Mesothelial cell of epicardium (in vitro differentiated cells): ENCODE results near the gene RAB17. TPM values are rescaled to one million over a fixed set of nuclear protein-coding genes. Genes with fewer than 3 reads are reported as not detected.
A peak's percentile ranks its signal among the peaks of the same experiment; 100 is the strongest.

Source experiments
- DNase-seq, 2 experiments: peaks; one replicate each; pipeline ENCODE4 v3.0.0; 2021; ENCODE audit warnings: low spot score in 2 of 2; ENCODE audit not compliant: unreplicated experiment in 2 of 2
- H3K27ac Mint-ChIP-seq: 2 replicates; pipeline ENCODE4 v1.8.0; 2021; ENCODE audit warnings: mixed read lengths
- H3K27me3 Mint-ChIP-seq: 2 replicates; pipeline ENCODE4 v1.8.0; 2021; ENCODE audit warnings: low read depth, mixed read lengths
- H3K36me3 Mint-ChIP-seq: 2 replicates; pipeline ENCODE4 v1.8.0; 2021; ENCODE audit warnings: mixed read lengths
- H3K4me1 Mint-ChIP-seq: 2 replicates; pipeline ENCODE4 v1.8.0; 2021; ENCODE audit warnings: mixed read lengths
- H3K4me3 Mint-ChIP-seq: 2 replicates; pipeline ENCODE4 v1.8.0; 2021; ENCODE audit warnings: mild to moderate bottlenecking, moderate library complexity, mixed read lengths
- H3K9me3 Mint-ChIP-seq: 2 replicates; pipeline ENCODE4 v1.8.0; 2021; ENCODE audit warnings: mixed read lengths
- total RNA-seq: library from RNA; stranded (reverse); gene quantifications from 3 replicates; pipeline ENCODE4 v1.2.1, GENCODE V29; 2021
- TF ChIP-seq, protein P1 (sequence below): fragments of 200-600 bp; sonication (generic); IDR thresholded peaks from one replicate; pipeline ENCODE4 v1.5.0; 2021; ENCODE audit warnings: antibody characterized with exemption; ENCODE audit not compliant: unreplicated experiment

RAB17 gene
- 10.6 to 12.7 TPM (median 11.0 TPM) in 3 replicates for total RNA-seq

GRCh38 chr2:237590272-237591140 is at the start of gene RAB17:
Gene RAB17 (minus strand): TSS chr2:237590734. CDS start chr2:237586154, 4,580 bp downstream.
- DNase-seq: no peak
- peaks cover 42% of the 10 kb centered on the region for H3K4me1 Mint-ChIP-seq
- peaks cover 8% of the 10 kb centered on the region for H3K27me3 Mint-ChIP-seq
- H3K4me3 Mint-ChIP-seq: peak within 1 kb of the TSS; percentile 63
- peaks cover 4% of the 10 kb centered on the region for H3K9me3 Mint-ChIP-seq
- TF ChIP-seq, protein P1, sequence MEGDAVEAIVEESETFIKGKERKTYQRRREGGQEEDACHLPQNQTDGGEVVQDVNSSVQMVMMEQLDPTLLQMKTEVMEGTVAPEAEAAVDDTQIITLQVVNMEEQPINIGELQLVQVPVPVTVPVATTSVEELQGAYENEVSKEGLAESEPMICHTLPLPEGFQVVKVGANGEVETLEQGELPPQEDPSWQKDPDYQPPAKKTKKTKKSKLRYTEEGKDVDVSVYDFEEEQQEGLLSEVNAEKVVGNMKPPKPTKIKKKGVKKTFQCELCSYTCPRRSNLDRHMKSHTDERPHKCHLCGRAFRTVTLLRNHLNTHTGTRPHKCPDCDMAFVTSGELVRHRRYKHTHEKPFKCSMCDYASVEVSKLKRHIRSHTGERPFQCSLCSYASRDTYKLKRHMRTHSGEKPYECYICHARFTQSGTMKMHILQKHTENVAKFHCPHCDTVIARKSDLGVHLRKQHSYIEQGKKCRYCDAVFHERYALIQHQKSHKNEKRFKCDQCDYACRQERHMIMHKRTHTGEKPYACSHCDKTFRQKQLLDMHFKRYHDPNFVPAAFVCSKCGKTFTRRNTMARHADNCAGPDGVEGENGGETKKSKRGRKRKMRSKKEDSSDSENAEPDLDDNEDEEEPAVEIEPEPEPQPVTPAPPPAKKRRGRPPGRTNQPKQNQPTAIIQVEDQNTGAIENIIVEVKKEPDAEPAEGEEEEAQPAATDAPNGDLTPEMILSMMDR: no peak
- H3K27ac Mint-ChIP-seq: peak within 1 kb of the TSS; percentile 82
- no peaks in the 10 kb centered on the region for H3K36me3 Mint-ChIP-seq

GRCh38 chr2:237639836-237640220 is 49.3 kb upstream of the RAB17 start:
- H3K27ac Mint-ChIP-seq: no peak overlapping the region
- peaks cover 29% of the 10 kb centered on the region for H3K36me3 Mint-ChIP-seq
- H3K9me3 Mint-ChIP-seq: peaks cover 13% of the 10 kb centered on the region
- no peak overlapping the region for H3K4me3 Mint-ChIP-seq
- TF ChIP-seq, protein P1: no peak
- no peaks in the 10 kb centered on the region for H3K4me1 Mint-ChIP-seq
- no peak for DNase-seq
- no peaks in the 10 kb centered on the region for H3K27me3 Mint-ChIP-seq

DNA sequence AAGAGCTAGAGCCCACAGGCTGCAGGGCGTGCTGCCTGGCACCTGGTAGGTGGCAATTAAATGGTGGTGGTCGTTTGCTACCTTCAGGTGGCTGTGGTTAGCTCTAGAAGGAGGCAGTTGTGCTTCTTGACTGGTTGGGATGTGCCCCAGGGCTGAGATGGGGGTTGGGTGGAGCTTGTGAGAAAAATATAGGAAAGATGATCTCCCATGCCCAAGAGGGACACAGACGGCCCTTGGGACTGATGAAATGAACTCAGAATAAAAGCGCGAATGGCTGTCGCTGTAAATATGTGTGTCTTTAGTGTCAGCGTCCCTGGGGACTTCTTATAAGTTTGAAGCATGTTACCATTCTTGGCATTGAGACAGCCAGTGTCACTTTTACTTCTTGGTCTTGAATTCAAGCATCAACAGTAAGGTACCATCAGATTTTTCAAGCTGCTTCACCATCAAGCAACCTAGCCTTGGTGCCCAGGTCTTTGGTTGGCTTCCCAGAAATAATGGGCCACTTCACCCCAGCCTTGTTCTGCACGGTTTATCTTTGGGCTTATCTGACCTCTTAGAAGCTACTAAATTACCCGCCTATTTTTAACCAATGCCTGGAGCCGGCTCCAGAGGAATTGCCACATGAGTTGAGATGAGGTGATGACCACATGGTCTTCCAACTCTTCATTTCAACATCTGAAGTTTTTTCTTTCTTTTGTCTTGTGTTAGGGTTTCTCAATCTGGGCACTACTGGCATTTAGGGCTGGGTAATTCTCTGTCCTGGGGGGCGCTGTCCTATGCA is 48.7 kb upstream of the RAB17 start:
- Mint-ChIP-seq H3K27ac (no peak overlapping the region), H3K4me1 (no peaks in the 10 kb centered on the region), H3K9me3 (peaks cover 19% of the 10 kb centered on the region), H3K36me3 (peaks cover 32% of the 10 kb centered on the region), H3K27me3 (no peaks in the 10 kb centered on the region), H3K4me3 (no peak overlapping the region)
- TF ChIP-seq, protein P1: no peak
- no peak for DNase-seq

GRCh38 chr2:237638176-237638575 is 47.6 kb upstream of the RAB17 start:
- peaks cover 23% of the 10 kb centered on the region for H3K9me3 Mint-ChIP-seq
- TF ChIP-seq, protein P1: no peak
- H3K36me3 Mint-ChIP-seq: peaks cover 39% of the 10 kb centered on the region
- DNase-seq: no peak
- no peaks in the 10 kb centered on the region for H3K4me1 Mint-ChIP-seq
- no peak overlapping the region for H3K27ac Mint-ChIP-seq
- H3K4me3 Mint-ChIP-seq: no peak overlapping the region
- no peaks in the 10 kb centered on the region for H3K27me3 Mint-ChIP-seq

- peaks cover 43% of the 10 kb centered on the region for H3K36me3 Mint-ChIP-seq
- no peak overlapping the region for H3K4me3 Mint-ChIP-seq
- H3K9me3 Mint-ChIP-seq: peaks cover 23% of the 10 kb centered on the region
- DNase-seq: no peak
- H3K27me3 Mint-ChIP-seq: no peaks in the 10 kb centered on the region
- no peak overlapping the region for H3K27ac Mint-ChIP-seq
- H3K4me1 Mint-ChIP-seq: no peaks in the 10 kb centered on the region
- TF ChIP-seq, protein P1: no peak
Observed at GRCh38 chr2:237637429-237638135, 47.0 kb upstream of the RAB17 start.
